SK-N-SH (cell line): Measurements from ENCODE around the gene IL20RB. TPM values are rescaled to one million over a fixed set of nuclear protein-coding genes. Genes with fewer than 3 reads are reported as not detected.

Experiments used
- CTCF ChIA-PET: fragments of 300-600, 350-600 bp; formaldehyde crosslinking; extraction: SDS; loops from one replicate; lab custom pipeline; 2021; lab: Yijun Ruan, JAX
- POLR2A ChIA-PET: fragments of 350-600 bp; sonication (Branson Sonifier 250); formaldehyde crosslinking; extraction: SDS; loops from one replicate; lab custom pipeline; 2020; ENCODE audit warnings: antibody characterized with exemption, inconsistent platforms; lab: Yijun Ruan, JAX
- DNase-seq: peaks from one replicate; pipeline ENCODE4 v3.0.0; 2012
- H2AFZ ChIP-seq: fragments of 200-600 bp; sonication (generic); 2 replicates; pipeline ENCODE4 v1.8.1; 2016; ENCODE audit warnings: antibody characterized with exemption, mild to moderate bottlenecking, low read depth
- H3F3A ChIP-seq: fragments of 200-600 bp; sonication (generic); replicated peaks from 2 replicates; pipeline ENCODE3; 2016; ENCODE audit warnings: antibody characterized with exemption, mild to moderate bottlenecking; ENCODE audit not compliant: insufficient read depth
- H3K27ac ChIP-seq, 2 experiments: fragments of 200-500 bp in 1 of 2; fragments of 200-600 bp in 1 of 2; sonication (Bioruptor generic) in 1 of 2; sonication (generic), shearing (Covaris generic) in 1 of 2; 2 replicates each; pipeline versions ENCODE4 v1.5.1 to v1.6.1; 2014 to 2016; ENCODE audit warnings: low read depth in 2 of 2, inconsistent platforms in 1 of 2, low read length in 1 of 2, mild to moderate bottlenecking in 1 of 2, mixed read lengths in 1 of 2
- H3K27me3 ChIP-seq: fragments of 200-600 bp; sonication (generic), shearing (Covaris generic); 2 replicates; pipeline ENCODE4 v1.6.1; 2016; ENCODE audit warnings: mixed run types; ENCODE audit not compliant: insufficient read depth
- H3K36me3 ChIP-seq, 2 experiments: fragments of 200-500 bp in 1 of 2; fragments of 200-600 bp in 1 of 2; sonication (Bioruptor generic) in 1 of 2; sonication (generic) in 1 of 2; replicated peaks in 1 of 2; 2 replicates each; pipeline versions ENCODE3 to v1.5.1; 2014 to 2016; ENCODE audit warnings: low read length in 1 of 2, mild to moderate bottlenecking in 1 of 2; ENCODE audit not compliant: insufficient read depth in 2 of 2, control insufficient read depth in 1 of 2
- H3K4me1 ChIP-seq, 2 experiments: fragments of 200-500 bp in 1 of 2; fragments of 200-600 bp in 1 of 2; sonication (Bioruptor generic) in 1 of 2; sonication (generic), shearing (Covaris generic) in 1 of 2; 2 replicates each; pipeline versions ENCODE4 v1.5.1 to v1.6.1; 2014 to 2016; ENCODE audit warnings: low read depth in 1 of 2, low read length in 1 of 2, mixed run types in 1 of 2; ENCODE audit not compliant: insufficient read depth in 2 of 2, control insufficient read depth in 1 of 2
- H3K4me2 ChIP-seq: fragments of 200-600 bp; sonication (generic), shearing (Covaris generic); 2 replicates; pipeline ENCODE4 v1.6.1; 2017; ENCODE audit warnings: mixed run types
- H3K4me3 ChIP-seq, 2 experiments: fragments of 200-500 bp in 1 of 2; fragments of 200-600 bp in 1 of 2; sonication (Bioruptor generic) in 1 of 2; sonication (generic), shearing (Covaris generic) in 1 of 2; 2 replicates each; pipeline versions ENCODE4 v1.5.1 to v1.8.1; 2014 to 2016; ENCODE audit warnings: low read depth in 2 of 2, inconsistent platforms in 1 of 2, low read length in 1 of 2, mild to moderate bottlenecking in 1 of 2, mixed read lengths in 1 of 2, moderate library complexity in 1 of 2
- H3K79me2 ChIP-seq: fragments of 200-600 bp; sonication (generic); 2 replicates; pipeline ENCODE4 v1.8.1; 2017; ENCODE audit warnings: mild to moderate bottlenecking; ENCODE audit not compliant: insufficient read depth
- H3K9ac ChIP-seq: fragments of 200-600 bp; sonication (generic); 2 replicates; pipeline ENCODE4 v1.6.1; 2017; ENCODE audit warnings: mixed run types
- H3K9me2 ChIP-seq: fragments of 200-600 bp; sonication (generic); 2 replicates; pipeline ENCODE4 v1.6.1; 2017; ENCODE audit warnings: mixed run types
- H3K9me3 ChIP-seq: fragments of 200-600 bp; sonication (generic); 2 replicates; pipeline ENCODE4 v1.6.1; 2017; ENCODE audit warnings: mixed run types, mild to moderate bottlenecking, moderate library complexity
- H4K20me1 ChIP-seq: fragments of 200-600 bp; sonication (generic); 2 replicates; pipeline ENCODE4 v1.6.1; 2017; ENCODE audit warnings: mild to moderate bottlenecking, mixed run types; ENCODE audit not compliant: insufficient read depth
- CHD2 ChIP-seq: fragments of 150-350 bp; IDR thresholded peaks from 2 replicates; pipeline ENCODE4 v1.6.1; 2018; ENCODE audit warnings: low read length; ENCODE audit not compliant: partially characterized antibody
- CTCF ChIP-seq: fragments of 200-600 bp; sonication (generic); IDR thresholded peaks from 2 replicates; pipeline ENCODE4 v1.6.1; 2017; ENCODE audit warnings: antibody characterized with exemption, mild to moderate bottlenecking, moderate library complexity
- EZH2phosphoT487 ChIP-seq: fragments of 200-600 bp; sonication (generic); IDR thresholded peaks from 2 replicates; pipeline ENCODE4 v1.6.1; 2017; ENCODE audit warnings: low read depth, mixed run types, mild to moderate bottlenecking, antibody characterized with exemption, moderate library complexity, borderline replicate concordance
- FOXJ3 ChIP-seq: sonication (generic); formaldehyde crosslinking; IDR thresholded peaks from 2 replicates; pipeline ENCODE4 v1.5.1; 2020; ENCODE audit warnings: mild to moderate bottlenecking, missing genetic modification reagents
- IRF3 ChIP-seq: fragments of 150-350 bp; IDR thresholded peaks from 2 replicates; pipeline ENCODE4 v1.6.1; 2016; ENCODE audit warnings: mild to moderate bottlenecking, low read depth, low read length
- JUND ChIP-seq: IDR thresholded peaks from 2 replicates; pipeline ENCODE4 v1.4.0; 2012
- MXI1 ChIP-seq: IDR thresholded peaks from 2 replicates; pipeline ENCODE4 v1.6.1; 2012; ENCODE audit warnings: mild to moderate bottlenecking, low read depth, low read length, improper control_type of control experiment
- NFIC ChIP-seq: IDR thresholded peaks from 2 replicates; pipeline ENCODE4 v1.4.0; 2012; ENCODE audit warnings: borderline replicate concordance
- NRF1 ChIP-seq: IDR thresholded peaks from 2 replicates; pipeline ENCODE4 v1.6.1; 2012; ENCODE audit warnings: low read depth, mild to moderate bottlenecking, low read length
- PBX3 ChIP-seq: IDR thresholded peaks from 2 replicates; pipeline ENCODE4; 2012
- REST ChIP-seq: IDR thresholded peaks from 2 replicates; pipeline ENCODE4 v1.6.1; 2012; ENCODE audit warnings: mild to moderate bottlenecking, low read depth, low read length, moderate library complexity
- RFX5 ChIP-seq: IDR thresholded peaks from 2 replicates; pipeline ENCODE4 v1.6.1; 2012; ENCODE audit warnings: mild to moderate bottlenecking, improper control_type of control experiment, low read length
- WGBS: methylation state at CpG from one replicate; pipeline ENCODE4 v1.1.6; 2017; ENCODE audit warnings: low lambda C conversion rate; 5-methylcytosine and 5-hydroxymethylcytosine counted together
- polyA plus RNA-seq, 3 experiments: library from polyadenylated mRNA; depleted of rRNA; stranded (reverse); fragments of >200 nt; gene quantifications; 2 replicates each; pipeline ENCODE4 v1.2.3, GENCODE V29; 2012

The IL20RB gene
- polyA plus RNA-seq, 1 of the 3 experiments (the other 2 are of a cell fraction), result 0.58 TPM

- Histone ChIP-seq H3K9me2 (no peaks in the 10 kb centered on the region), H3K4me2 (no peak overlapping the region), H3K27ac (peak overlapping the region in 1 of 2 experiments; percentile 35; a peak in 1 of 4 replicates), H2AFZ (no peak overlapping the region), H3K4me3 (no peak overlapping the region), H4K20me1 (no peaks in the 10 kb centered on the region), H3K4me1 (peaks cover 10 to 13% of the 10 kb centered on the region in 2 experiments; a peak in 2 of 4 replicates), H3K9ac (no peak overlapping the region), H3K27me3 (no peaks in the 10 kb centered on the region), H3F3A (no peaks in the 10 kb centered on the region), H3K79me2 (no peaks in the 10 kb centered on the region), H3K9me3 (no peaks in the 10 kb centered on the region), H3K36me3 (no peaks in the 10 kb centered on the region)
- POLR2A ChIA-PET, result no interaction called here
- WGBS, result 69% methylated on average over 8 of the region's 8 CpGs
- peak; percentile 32 for DNase-seq
- CTCF ChIA-PET, result interaction anchor here (1.7 kb wide), 1 partner anchor 19 kb away, joined by 6 read pairs; no protein-coding TSS in a partner anchor
- TF ChIP-seq NFIC (peak; percentile 35; the same call in 1 of the 2 replicates), PBX3 (no peak; the same call in 1 of the 2 replicates)
Observed at GRCh38 chr3:136994772-136995516, 37.2 kb downstream of the IL20RB start.

- no peak overlapping the region for H3K4me2 ChIP-seq
- no peaks in the 10 kb centered on the region for H3K79me2 ChIP-seq
- no peak overlapping the region for H2AFZ ChIP-seq
- H3K27ac ChIP-seq, result peak overlapping the region in 1 of 2 experiments; percentile 35; a peak in 1 of 4 replicates
- H3K4me3 ChIP-seq, result no peak overlapping the region; a peak in 1 of 4 replicates
- no peaks in the 10 kb centered on the region for H3K9me3 ChIP-seq
- TF ChIP-seq RFX5, result no peak
- no peak for TF ChIP-seq CHD2
- no peak for TF ChIP-seq NRF1
- TF ChIP-seq CTCF, result no peak
- no peaks in the 10 kb centered on the region for H4K20me1 ChIP-seq
- H3K36me3 ChIP-seq, result no peaks in the 10 kb centered on the region
- H3K4me1 ChIP-seq, result peaks cover 10 to 13% of the 10 kb centered on the region in 2 experiments; a peak in 2 of 4 replicates
- ChIA-PET CTCF (interaction anchor here (1.7 kb wide), 1 partner anchor 18 kb away, joined by 6 read pairs; no protein-coding TSS in a partner anchor), POLR2A (no interaction called here)
- no peaks in the 10 kb centered on the region for H3K27me3 ChIP-seq
- H3K9me2 ChIP-seq, result no peaks in the 10 kb centered on the region
- DNase-seq, result no peak
- H3F3A ChIP-seq, result no peaks in the 10 kb centered on the region
- H3K9ac ChIP-seq, result no peak overlapping the region
- 90% methylated on average over 1 of the region's 1 CpG for WGBS
Observed at GRCh38 chr3:136995652-136996051, 37.9 kb downstream of the IL20RB start.

GRCh38 chr3:137000039-137000438, 42.3 kb downstream of the IL20RB start:
- H3K4me1 ChIP-seq, result peaks cover 4 to 6% of the 10 kb centered on the region in 2 experiments; a peak in 2 of 4 replicates
- H3K4me2 ChIP-seq, result no peak overlapping the region
- H3K79me2 ChIP-seq, result no peaks in the 10 kb centered on the region
- H3K27me3 ChIP-seq, result no peaks in the 10 kb centered on the region
- H3K9me2 ChIP-seq, result no peaks in the 10 kb centered on the region
- H3K36me3 ChIP-seq, result no peaks in the 10 kb centered on the region
- no peak overlapping the region for H3K4me3 ChIP-seq
- no peak for DNase-seq
- POLR2A ChIA-PET, result no interaction called here
- no peak overlapping the region for H3K9ac ChIP-seq
- H4K20me1 ChIP-seq, result no peaks in the 10 kb centered on the region
- H2AFZ ChIP-seq, result no peak overlapping the region
- H3F3A ChIP-seq, result no peaks in the 10 kb centered on the region
- H3K27ac ChIP-seq, result no peak overlapping the region
- no peaks in the 10 kb centered on the region for H3K9me3 ChIP-seq
- CTCF ChIA-PET, result interaction anchor here (1.3 kb wide), 1 partner anchor 14 kb away, joined by 9 read pairs; no protein-coding TSS in a partner anchor
- TF ChIP-seq FOXJ3 (CRISPR knock-in tag), result no peak
- TF ChIP-seq RFX5, result no peak
- no peak for TF ChIP-seq IRF3
- no peak for TF ChIP-seq JUND
- TF ChIP-seq REST, result no peak
- no peak for TF ChIP-seq MXI1
- TF ChIP-seq CHD2, result no peak
- no peak for TF ChIP-seq EZH2phosphoT487
